ENCODE data around the gene ANKRD40CL.

ANKRD40CL gene

GRCh38 chr17:50799582-50799981, 32.3 kb upstream of the ANKRD40CL start:
- H3K4me3 ChIP-seq (ENCODE audit: low read depth, low read length) = no peak overlapping the region
- DNase-seq (ENCODE audit: low read depth) = no peak
- no peak for TF ChIP-seq CTCF (IDR thresholded peaks at IDR 0.05; ENCODE audit: low read depth, low read length, missing control alignments)

- no peak overlapping the region for H3K4me3 ChIP-seq (ENCODE audit: low read depth, low read length)
- no peak for DNase-seq (ENCODE audit: low read depth)
Measured at GRCh38 chr17:50798424-50799288, 31.3 kb upstream of the ANKRD40CL start.

GRCh38 chr17:50797135-50797810, 30.0 kb upstream of the ANKRD40CL start:
- no peak overlapping the region for H3K4me3 ChIP-seq (ENCODE audit: low read depth, low read length)
- no peak for TF ChIP-seq CTCF (IDR thresholded peaks at IDR 0.05; ENCODE audit: low read depth, low read length, missing control alignments)
- no peak for DNase-seq (ENCODE audit: low read depth)

More at GRCh38 chr17:50798424-50799288, 31.3 kb upstream of the ANKRD40CL start:
- no peak for TF ChIP-seq CTCF (IDR thresholded peaks at IDR 0.05; ENCODE audit: low read depth, low read length, missing control alignments)

GRCh38 chr17:50794361-50794760, 27.0 kb upstream of the ANKRD40CL start:
- TF ChIP-seq CTCF (IDR thresholded peaks at IDR 0.05; ENCODE audit: low read depth, low read length, missing control alignments) = no peak
- DNase-seq (ENCODE audit: low read depth) = no peak
- no peak overlapping the region for H3K4me3 ChIP-seq (ENCODE audit: low read depth, low read length)

GRCh38 chr17:50793007-50793406, 25.7 kb upstream of the ANKRD40CL start:
- H3K4me3 ChIP-seq (ENCODE audit: low read depth, low read length) = no peak overlapping the region
- DNase-seq (ENCODE audit: low read depth) = no peak
- TF ChIP-seq CTCF (IDR thresholded peaks at IDR 0.05; ENCODE audit: low read depth, low read length, missing control alignments) = no peak

GRCh38 chr17:50792132-50792531, 24.8 kb upstream of the ANKRD40CL start:
- no peak for DNase-seq (ENCODE audit: low read depth)
- TF ChIP-seq CTCF (IDR thresholded peaks at IDR 0.05; ENCODE audit: low read depth, low read length, missing control alignments) = no peak
- H3K4me3 ChIP-seq (ENCODE audit: low read depth, low read length) = no peak overlapping the region
